Stimulated activated CD8-positive, alpha-beta memory T cell treated with anti-CD3 and anti-CD28 coated beads, Interleukin-4, amount 100 ng/mL, for 4 hours (primary cell): ENCODE measurements around the gene GTF2IRD1.

Experiments used
- DNase-seq, 2 donors: peaks; one replicate each; pipeline ENCODE4 v3.0.0-alpha.2; 2020; ENCODE audit warnings: low read depth in 2 of 2, low spot score in 1 of 2

The GTF2IRD1 gene

GRCh38 chr7:74586258-74587175 is 132.8 kb downstream of the GTF2IRD1 start:
- DNase-seq, result no peak

- DNase-seq, result no peak
These were observed 133.9 kb downstream of the GTF2IRD1 start for GRCh38 chr7:74587435-74588126.

- DNase-seq, result no peak
These were observed 137.1 kb downstream of the GTF2IRD1 start for GRCh38 chr7:74590813-74591212.

GRCh38 chr7:74598558-74598957 is 144.9 kb downstream of the GTF2IRD1 start:
- DNase-seq, result no peak

GRCh38 chr7:74599244-74599643 is 145.5 kb downstream of the GTF2IRD1 start:
- no peak for DNase-seq

GRCh38 chr7:74604326-74605020 is 150.8 kb downstream of the GTF2IRD1 start:
- DNase-seq, result no peak

GRCh38 chr7:74606101-74606908 is 152.6 kb downstream of the GTF2IRD1 start:
- no peak for DNase-seq

- no peak for DNase-seq
These were observed 153.3 kb downstream of the GTF2IRD1 start for GRCh38 chr7:74606909-74607510.

GRCh38 chr7:74612015-74612829 is 158.5 kb downstream of the GTF2IRD1 start:
- DNase-seq, result no peak

GRCh38 chr7:74615933-74616780 is 162.5 kb downstream of the GTF2IRD1 start:
- DNase-seq, result no peak

GRCh38 chr7:74617180-74617744 is 163.6 kb downstream of the GTF2IRD1 start:
- DNase-seq, result no peak

- DNase-seq, result no peak
These were observed 165.6 kb downstream of the GTF2IRD1 start for GRCh38 chr7:74619235-74619860.

- DNase-seq, result no peak
These were observed 168.6 kb downstream of the GTF2IRD1 start for GRCh38 chr7:74622228-74622749.

GRCh38 chr7:74623135-74623534 is 169.4 kb downstream of the GTF2IRD1 start:
- DNase-seq, result no peak

- DNase-seq, result no peak
These were observed 171.7 kb downstream of the GTF2IRD1 start for GRCh38 chr7:74625446-74625845.

- no peak for DNase-seq
These were observed 174.1 kb downstream of the GTF2IRD1 start for GRCh38 chr7:74627661-74628411.

- DNase-seq, result no peak
These were observed 178.8 kb downstream of the GTF2IRD1 start for GRCh38 chr7:74632505-74632904.
